GM21526 (cell line): ENCODE results near the gene WDR82.
"Not testable (repeated sequence)": the region's sequence is repeated elsewhere in the genome, so short reads cannot be mapped to it uniquely, and the experiment has no call there.

Source experiments
- ATAC-seq: cut with Tn5 transposase; IDR thresholded peaks from one replicate; pipeline ENCODE4 v1.9.1; 2021; ENCODE audit warnings: moderate library complexity; ENCODE audit not compliant: unreplicated experiment, low FRiP score

The WDR82 gene

GRCh38 chr3:52290596-52291507 lies 12.4 kb upstream of the WDR82 start:
- ATAC-seq, result no peak

GRCh38 chr3:52289747-52290595 lies 11.5 kb upstream of the WDR82 start:
- ATAC-seq, result no peak

- ATAC-seq, result no peak
These were observed 10.9 kb upstream of the WDR82 start for GRCh38 chr3:52289338-52289746.

DNA sequence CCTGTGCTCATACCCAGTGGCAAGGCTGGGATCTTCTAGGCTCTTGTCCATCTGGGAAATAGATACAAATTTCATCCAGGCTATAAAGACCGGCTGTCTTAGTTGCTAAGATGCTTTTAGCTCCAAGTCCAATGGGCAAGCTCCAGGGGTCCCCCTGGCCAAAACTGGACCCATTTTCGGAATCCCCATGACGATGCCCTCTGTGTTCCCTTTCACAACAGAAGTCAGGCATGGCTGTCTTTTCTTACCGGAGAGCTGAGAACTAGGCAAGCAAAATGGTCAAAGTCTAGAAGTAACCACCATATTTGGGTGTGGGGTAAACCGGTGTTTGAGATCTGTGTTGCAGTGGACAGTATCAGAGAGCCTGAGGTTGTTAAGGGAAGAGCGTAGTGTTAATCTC lies 10.2 kb upstream of the WDR82 start:
- ATAC-seq, result no peak

- no peak for ATAC-seq
These were observed 8.3 kb upstream of the WDR82 start for GRCh38 chr3:52286777-52287110.

DNA sequence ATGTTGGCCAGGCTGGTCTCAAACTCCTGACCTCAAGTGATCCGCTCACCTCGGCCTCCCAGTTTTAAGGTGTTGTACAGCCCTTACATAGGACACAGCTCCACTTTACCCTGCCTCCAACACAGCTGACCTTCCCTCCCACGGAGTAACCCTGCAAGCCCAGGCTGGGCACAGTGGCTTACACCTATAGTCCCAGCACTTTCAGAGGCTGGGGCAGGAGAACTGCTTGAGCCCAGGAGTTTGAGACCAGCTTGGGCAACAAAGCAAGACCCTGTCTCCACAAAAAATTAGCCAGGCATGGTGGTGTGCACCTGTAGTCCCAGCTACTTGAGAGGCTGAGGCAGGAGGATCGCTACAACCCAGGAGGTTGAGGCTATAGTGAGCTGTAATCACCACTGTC lies 5.6 kb upstream of the WDR82 start:
- not testable (repeated sequence) for ATAC-seq

- no peak for ATAC-seq
These were observed 4.9 kb upstream of the WDR82 start for GRCh38 chr3:52283306-52283705.

- no peak for ATAC-seq
These were observed 3.7 kb upstream of the WDR82 start for GRCh38 chr3:52281981-52282801.

- no peak for ATAC-seq
These were observed 1.6 kb upstream of the WDR82 start for GRCh38 chr3:52280050-52280461.

GRCh38 chr3:52279596-52279995 lies 1.1 kb upstream of the WDR82 start:
- ATAC-seq, result no peak

- ATAC-seq, result peak; percentile 56
These were observed 408 bp downstream of the WDR82 start for GRCh38 chr3:52277972-52278509.

GRCh38 chr3:52277071-52277964 lies 1.1 kb downstream of the WDR82 start:
- peak; percentile 26 for ATAC-seq

GRCh38 chr3:52274781-52275180 lies 3.7 kb downstream of the WDR82 start:
- ATAC-seq, result not testable (repeated sequence)

DNA sequence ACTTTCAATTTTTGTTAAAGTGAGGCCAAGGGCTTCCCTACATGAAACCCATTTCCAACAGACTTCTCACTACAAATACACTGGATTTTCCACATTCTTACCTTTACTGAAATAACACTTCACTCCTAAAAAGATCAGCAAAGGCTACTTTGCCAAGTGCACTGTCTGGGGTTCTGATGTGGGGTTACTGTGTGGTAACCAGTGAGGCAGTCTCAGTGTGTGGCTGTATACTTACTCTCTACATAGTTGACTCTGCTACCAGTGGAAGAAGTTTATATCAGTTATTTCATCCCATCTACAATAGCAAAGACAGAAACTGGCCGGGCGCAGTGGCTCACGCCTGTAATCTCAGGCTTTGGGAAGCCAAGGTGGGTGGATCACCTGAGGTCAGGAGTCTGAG lies 5.6 kb downstream of the WDR82 start:
- no peak for ATAC-seq

DNA sequence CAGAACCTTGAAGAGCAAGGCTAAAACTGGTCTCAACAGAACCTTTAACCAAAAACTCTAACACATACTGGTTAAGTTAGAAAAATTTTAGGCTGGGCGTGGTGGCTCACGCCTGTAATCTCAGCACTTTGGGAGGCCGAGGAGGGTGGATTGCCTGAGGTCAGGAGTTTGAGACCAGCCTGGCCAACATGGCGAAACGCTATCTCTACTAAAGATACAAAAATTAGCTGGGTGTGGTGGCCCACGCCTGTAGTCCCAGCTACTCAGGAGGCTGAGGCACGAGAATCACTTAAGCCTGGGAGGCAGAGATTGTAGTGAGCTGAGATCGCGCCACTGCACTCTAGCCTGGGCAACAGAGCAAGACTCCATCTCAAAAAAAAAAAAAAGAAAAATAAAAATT lies 6.3 kb downstream of the WDR82 start:
- ATAC-seq, result not testable (repeated sequence)

- no peak for ATAC-seq
These were observed 8.1 kb downstream of the WDR82 start for GRCh38 chr3:52270252-52270754.

GRCh38 chr3:52269776-52270175 lies 8.7 kb downstream of the WDR82 start:
- no peak for ATAC-seq

DNA sequence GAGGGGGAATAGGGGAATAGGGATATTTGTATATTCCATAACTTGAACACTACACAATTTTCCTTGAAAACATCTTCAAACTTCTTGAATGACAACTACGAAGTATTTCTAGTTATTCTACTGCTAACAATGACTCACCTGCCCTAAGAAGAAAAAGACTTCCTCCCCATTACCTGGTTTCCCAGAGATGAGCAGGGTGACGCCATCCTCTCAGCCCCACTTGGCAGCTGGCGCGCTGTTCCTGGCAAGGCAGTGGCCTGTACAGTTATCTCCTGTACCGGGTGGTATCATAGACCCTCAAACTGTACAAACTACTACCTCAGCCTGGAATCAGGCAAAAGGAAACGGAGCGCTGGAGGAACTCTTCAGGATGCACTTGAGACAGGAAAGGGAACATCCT lies 10.4 kb downstream of the WDR82 start:
- no peak for ATAC-seq

- no peak for ATAC-seq
These were observed 13.1 kb downstream of the WDR82 start for GRCh38 chr3:52265387-52265786.
